NB4 (cell line): ENCODE results near the gene FAM131A.

Experiments used
- DNase-seq: peaks from one replicate; pipeline ENCODE4 v3.0.0; 2010; ENCODE audit warnings: low read depth
- H3K4me3 ChIP-seq: one replicate; pipeline ENCODE4 v1.5.1; 2011; ENCODE audit warnings: mild to moderate bottlenecking, low read depth, low read length, moderate library complexity
- CTCF ChIP-seq: IDR thresholded peaks from one replicate; pipeline ENCODE4 v1.5.1; 2012; ENCODE audit warnings: low read depth, low read length
- MAX ChIP-seq: IDR thresholded peaks from 2 replicates; pipeline ENCODE4 v1.6.1; 2011; ENCODE audit warnings: low read depth, low read length
- MYC ChIP-seq: IDR thresholded peaks from 2 replicates; pipeline ENCODE4 v1.6.1; 2011; ENCODE audit warnings: low read depth, low read length
- POLR2A ChIP-seq: IDR thresholded peaks from 2 replicates; pipeline ENCODE4 v1.6.1; 2011; ENCODE audit warnings: mild to moderate bottlenecking; ENCODE audit not compliant: insufficient read length; ENCODE audit errors: extremely low read depth

The FAM131A gene

GRCh38 chr3:184345317-184346144, 8.1 kb downstream of the FAM131A start:
- peak; percentile 49 for TF ChIP-seq CTCF
- no peak for TF ChIP-seq MYC
- DNase-seq: peak; percentile 60
- H3K4me3 ChIP-seq: no peak overlapping the region

GRCh38 chr3:184346480-184347190, 9.2 kb downstream of the FAM131A start:
- no peak overlapping the region for H3K4me3 ChIP-seq
- DNase-seq: no peak
- no peak for TF ChIP-seq MAX
- no peak for TF ChIP-seq MYC
- TF ChIP-seq POLR2A: no peak
- no peak for TF ChIP-seq CTCF

GRCh38 chr3:184347321-184348056, 10.1 kb downstream of the FAM131A start:
- TF ChIP-seq POLR2A: no peak
- TF ChIP-seq MYC: no peak
- no peak for TF ChIP-seq CTCF
- TF ChIP-seq MAX: no peak
- no peak overlapping the region for H3K4me3 ChIP-seq
- no peak for DNase-seq

- TF ChIP-seq MAX (no peak), MYC (no peak), CTCF (no peak), POLR2A (no peak)
- no peak overlapping the region for H3K4me3 ChIP-seq
- DNase-seq: no peak
These were observed 10.6 kb downstream of the FAM131A start for GRCh38 chr3:184348057-184348382.

GRCh38 chr3:184349563-184350470, 12.4 kb downstream of the FAM131A start:
- H3K4me3 ChIP-seq: no peak overlapping the region
- DNase-seq: no peak
- TF ChIP-seq POLR2A (no peak), MYC (no peak), MAX (no peak), CTCF (no peak)
